Endothelial cell (in vitro differentiated cells): ENCODE measurements around the gene SLC66A3. TPM values are rescaled to one million over a fixed set of nuclear protein-coding genes. Genes with fewer than 3 reads are reported as not detected.

Experiments used
- DNase-seq: peaks from one replicate; pipeline ENCODE4 v3.0.0; 2021; ENCODE audit warnings: low spot score
- H3K27ac Mint-ChIP-seq: one replicate; pipeline ENCODE4 v1.8.0; 2021; ENCODE audit warnings: mixed read lengths, inconsistent platforms; ENCODE audit not compliant: unreplicated experiment
- H3K27me3 Mint-ChIP-seq: one replicate; pipeline ENCODE4 v1.8.0; 2021; ENCODE audit warnings: mild to moderate bottlenecking, moderate library complexity, mixed read lengths, inconsistent platforms; ENCODE audit not compliant: unreplicated experiment
- H3K36me3 Mint-ChIP-seq: one replicate; pipeline ENCODE4 v1.8.0; 2021; ENCODE audit warnings: mild to moderate bottlenecking, low read depth, mixed read lengths, inconsistent platforms; ENCODE audit not compliant: unreplicated experiment
- H3K4me1 Mint-ChIP-seq: one replicate; pipeline ENCODE4 v1.8.0; 2021; ENCODE audit warnings: mild to moderate bottlenecking, mixed read lengths, inconsistent platforms; ENCODE audit not compliant: unreplicated experiment
- H3K4me3 Mint-ChIP-seq: one replicate; pipeline ENCODE4 v1.8.0; 2021; ENCODE audit warnings: mild to moderate bottlenecking, mixed read lengths, inconsistent platforms; ENCODE audit not compliant: unreplicated experiment
- H3K9me3 Mint-ChIP-seq: one replicate; pipeline ENCODE4 v1.8.0; 2021; ENCODE audit warnings: mixed read lengths, inconsistent platforms; ENCODE audit not compliant: unreplicated experiment
- long read RNA-seq: library from polyadenylated mRNA; unstranded; transcript quantifications from one replicate; pipeline ENCODE4 v2.0.0, GENCODE V29; 2020; ENCODE audit not compliant: unreplicated experiment
- total RNA-seq: library from RNA; stranded (reverse); fragmentation: NEBNext Ultra II Directional; extraction: Animal tissue kit (Norgen Biotek cat#: 25700); gene quantifications from one replicate; pipeline ENCODE4 v1.2.1, GENCODE V29; 2021; ENCODE audit not compliant: unreplicated experiment
- TF ChIP-seq, protein P1 (sequence below): fragments of 200-600 bp; sonication (generic); IDR thresholded peaks from one replicate; pipeline ENCODE4 v1.5.0; 2021; ENCODE audit warnings: antibody characterized with exemption; ENCODE audit not compliant: unreplicated experiment

SLC66A3 gene
- 12.1 TPM for total RNA-seq
- long read RNA-seq, transcript PQLC3-201 (7 exons, 1,830 nt): major isoform, 9 of 15 reads
- long read RNA-seq, partial matches to known transcripts: 2 of 15 reads
- long read RNA-seq, other reads (novel, unspliced or antisense): 1 of 15 reads

DNA sequence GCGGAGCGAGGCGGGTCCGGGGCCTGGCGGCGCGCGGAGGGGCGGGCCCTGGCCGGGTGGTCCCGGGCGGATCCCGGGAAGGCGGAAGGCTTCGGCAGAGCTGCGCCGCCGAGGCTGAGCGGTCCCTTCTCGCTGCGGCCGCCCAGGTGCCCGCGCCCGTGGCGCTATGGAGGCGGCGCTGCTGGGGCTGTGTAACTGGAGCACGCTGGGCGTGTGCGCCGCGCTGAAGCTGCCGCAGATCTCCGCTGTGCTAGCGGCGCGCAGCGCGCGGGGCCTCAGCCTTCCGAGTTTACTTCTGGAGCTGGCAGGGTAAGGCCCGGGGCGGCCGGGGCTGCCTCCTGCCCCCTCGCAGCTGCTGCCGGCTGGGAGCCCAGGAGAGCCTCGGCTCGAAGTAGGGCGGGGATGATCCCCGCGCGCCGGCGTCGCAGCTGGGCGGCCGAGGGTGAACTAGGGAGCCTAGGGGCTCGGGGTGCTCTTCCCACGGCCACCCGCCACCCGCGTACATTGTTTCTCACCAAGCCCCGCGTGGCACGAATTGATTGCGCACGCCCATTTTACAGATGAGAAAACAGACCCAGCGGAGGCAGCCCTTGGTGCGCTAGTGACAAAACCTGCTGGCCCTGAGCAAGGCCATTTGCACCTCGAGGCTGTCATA is at the start of gene SLC66A3:
SLC66A3 (plus strand) TSS at position 87 of the 655 bp plus-strand sequence; CDS start at position 167, 80 bp downstream.
- H3K4me1 Mint-ChIP-seq: peaks cover 9% of the 10 kb centered on the region
- DNase-seq: no peak
- H3K4me3 Mint-ChIP-seq: peak within 1 kb of the TSS; percentile 88
- H3K9me3 Mint-ChIP-seq: no peaks in the 10 kb centered on the region
- TF ChIP-seq, protein P1, sequence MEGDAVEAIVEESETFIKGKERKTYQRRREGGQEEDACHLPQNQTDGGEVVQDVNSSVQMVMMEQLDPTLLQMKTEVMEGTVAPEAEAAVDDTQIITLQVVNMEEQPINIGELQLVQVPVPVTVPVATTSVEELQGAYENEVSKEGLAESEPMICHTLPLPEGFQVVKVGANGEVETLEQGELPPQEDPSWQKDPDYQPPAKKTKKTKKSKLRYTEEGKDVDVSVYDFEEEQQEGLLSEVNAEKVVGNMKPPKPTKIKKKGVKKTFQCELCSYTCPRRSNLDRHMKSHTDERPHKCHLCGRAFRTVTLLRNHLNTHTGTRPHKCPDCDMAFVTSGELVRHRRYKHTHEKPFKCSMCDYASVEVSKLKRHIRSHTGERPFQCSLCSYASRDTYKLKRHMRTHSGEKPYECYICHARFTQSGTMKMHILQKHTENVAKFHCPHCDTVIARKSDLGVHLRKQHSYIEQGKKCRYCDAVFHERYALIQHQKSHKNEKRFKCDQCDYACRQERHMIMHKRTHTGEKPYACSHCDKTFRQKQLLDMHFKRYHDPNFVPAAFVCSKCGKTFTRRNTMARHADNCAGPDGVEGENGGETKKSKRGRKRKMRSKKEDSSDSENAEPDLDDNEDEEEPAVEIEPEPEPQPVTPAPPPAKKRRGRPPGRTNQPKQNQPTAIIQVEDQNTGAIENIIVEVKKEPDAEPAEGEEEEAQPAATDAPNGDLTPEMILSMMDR: no peak
- H3K27ac Mint-ChIP-seq: peak within 1 kb of the TSS; percentile 54
- H3K27me3 Mint-ChIP-seq: peaks cover 31% of the 10 kb centered on the region
- H3K36me3 Mint-ChIP-seq: peaks cover 4% of the 10 kb centered on the region

DNA sequence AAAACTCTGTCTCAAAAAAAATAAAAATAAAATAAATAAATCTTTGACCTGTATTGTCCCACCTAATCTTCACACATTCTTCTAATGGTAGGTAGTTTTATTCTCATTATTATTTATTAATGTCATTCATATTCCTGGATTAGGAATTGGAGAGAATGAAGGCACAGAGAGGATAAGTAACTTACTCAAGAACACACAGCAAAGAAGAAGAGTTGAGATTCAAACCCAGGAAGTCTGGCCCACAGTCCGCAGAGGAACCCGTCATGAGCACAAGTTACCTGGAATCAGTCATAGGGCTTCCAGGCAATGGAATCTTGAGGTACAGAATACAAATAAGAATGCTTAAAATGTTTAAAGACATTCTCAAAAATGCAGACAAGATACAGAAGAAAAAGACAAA is 46.3 kb upstream of the SLC66A3 start:
- H3K36me3 Mint-ChIP-seq: peaks cover 17% of the 10 kb centered on the region
- DNase-seq: no peak
- no peak overlapping the region for H3K4me3 Mint-ChIP-seq
- TF ChIP-seq, protein P1: no peak
- H3K27ac Mint-ChIP-seq: no peak overlapping the region
- H3K9me3 Mint-ChIP-seq: peaks cover 11% of the 10 kb centered on the region
- peaks cover 5% of the 10 kb centered on the region for H3K4me1 Mint-ChIP-seq
- peaks cover 8% of the 10 kb centered on the region for H3K27me3 Mint-ChIP-seq

DNA sequence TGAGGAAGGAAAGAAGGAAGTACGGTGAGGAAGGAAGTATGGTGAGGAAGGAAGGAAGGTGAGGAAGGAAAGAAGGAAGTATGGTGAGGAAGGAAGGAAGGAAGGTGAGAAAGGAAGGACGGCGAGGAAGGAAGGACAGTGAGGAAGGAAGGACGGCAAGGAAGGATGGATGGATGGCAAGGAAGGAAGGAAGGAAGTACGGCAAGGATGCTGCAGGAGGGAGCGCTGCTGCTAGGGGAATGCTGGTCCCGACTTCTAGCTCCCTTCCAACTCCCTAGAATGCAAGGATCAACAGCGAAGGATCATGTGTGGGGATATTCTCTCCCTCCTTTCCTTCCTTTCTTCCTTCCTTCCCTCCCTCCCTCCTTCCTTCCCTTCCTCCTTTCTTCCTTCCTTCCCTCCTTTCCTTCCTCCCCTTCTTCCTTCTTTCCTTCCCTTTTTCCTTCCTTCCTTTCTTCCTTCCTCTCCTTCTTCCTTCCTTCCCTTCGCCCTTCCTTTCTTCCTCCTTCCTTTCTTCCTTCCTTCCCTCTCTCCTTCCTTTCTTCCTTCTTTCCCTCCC is 42.3 kb upstream of the SLC66A3 start:
- peaks cover 7% of the 10 kb centered on the region for H3K27me3 Mint-ChIP-seq
- TF ChIP-seq, protein P1: no peak
- H3K36me3 Mint-ChIP-seq: peaks cover 21% of the 10 kb centered on the region
- H3K27ac Mint-ChIP-seq: no peak overlapping the region
- H3K4me3 Mint-ChIP-seq: peak overlapping the region; percentile 62
- H3K9me3 Mint-ChIP-seq: peaks cover 16% of the 10 kb centered on the region
- peaks cover 2% of the 10 kb centered on the region for H3K4me1 Mint-ChIP-seq
- no peak for DNase-seq

DNA sequence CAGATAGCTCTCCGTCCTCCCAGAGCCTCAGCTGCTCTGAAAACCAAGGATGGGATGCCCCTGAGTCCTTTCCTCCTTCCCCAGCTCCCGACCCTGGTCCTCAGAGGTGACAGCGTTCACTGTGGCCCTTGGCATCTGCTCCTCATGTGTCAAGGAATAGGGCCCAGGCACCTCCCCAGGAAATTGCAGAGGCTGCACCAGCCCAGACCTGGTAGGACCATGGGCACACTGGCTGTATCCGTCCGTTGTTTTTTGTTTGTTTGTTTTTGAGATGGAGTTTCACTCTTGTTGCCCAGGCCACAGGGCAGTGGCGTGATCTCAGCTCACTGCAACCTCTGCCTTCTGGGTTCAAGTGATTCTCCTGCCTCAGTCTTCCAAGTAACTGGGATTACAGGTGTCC is 37.5 kb upstream of the SLC66A3 start:
- peaks cover 9% of the 10 kb centered on the region for H3K4me1 Mint-ChIP-seq
- no peak overlapping the region for H3K27ac Mint-ChIP-seq
- TF ChIP-seq, protein P1: no peak
- H3K9me3 Mint-ChIP-seq: peaks cover 11% of the 10 kb centered on the region
- H3K27me3 Mint-ChIP-seq: peaks cover 14% of the 10 kb centered on the region
- DNase-seq: no peak
- peaks cover 10% of the 10 kb centered on the region for H3K36me3 Mint-ChIP-seq
- H3K4me3 Mint-ChIP-seq: no peak overlapping the region

DNA sequence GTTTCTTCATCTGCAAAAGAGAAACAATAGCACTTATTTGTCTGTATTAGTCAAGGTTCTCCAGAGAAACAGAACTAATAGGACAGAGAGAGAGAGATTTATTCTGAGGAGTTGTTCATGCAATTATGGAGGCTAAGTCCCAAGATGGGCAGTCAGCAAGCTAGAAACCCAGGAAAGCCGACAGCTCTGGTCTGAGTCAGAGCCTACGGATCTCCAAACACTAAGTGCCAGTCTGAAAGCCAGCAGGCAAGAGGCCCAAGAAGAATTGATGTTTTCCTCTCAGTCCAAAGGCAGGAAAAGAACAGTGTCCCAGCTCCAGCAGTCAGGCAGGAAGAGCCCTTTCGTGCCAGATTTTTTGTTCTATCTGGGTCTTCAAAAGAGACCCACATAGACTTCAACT is 36.5 kb upstream of the SLC66A3 start:
- DNase-seq: no peak
- Mint-ChIP-seq H3K27ac (no peak overlapping the region), H3K9me3 (peaks cover 7% of the 10 kb centered on the region), H3K4me1 (peaks cover 9% of the 10 kb centered on the region), H3K4me3 (no peak overlapping the region), H3K36me3 (peaks cover 6% of the 10 kb centered on the region), H3K27me3 (peaks cover 14% of the 10 kb centered on the region)
- TF ChIP-seq, protein P1: no peak
